ENCODE measurements around the gene CENPM.

The CENPM gene

DNA sequence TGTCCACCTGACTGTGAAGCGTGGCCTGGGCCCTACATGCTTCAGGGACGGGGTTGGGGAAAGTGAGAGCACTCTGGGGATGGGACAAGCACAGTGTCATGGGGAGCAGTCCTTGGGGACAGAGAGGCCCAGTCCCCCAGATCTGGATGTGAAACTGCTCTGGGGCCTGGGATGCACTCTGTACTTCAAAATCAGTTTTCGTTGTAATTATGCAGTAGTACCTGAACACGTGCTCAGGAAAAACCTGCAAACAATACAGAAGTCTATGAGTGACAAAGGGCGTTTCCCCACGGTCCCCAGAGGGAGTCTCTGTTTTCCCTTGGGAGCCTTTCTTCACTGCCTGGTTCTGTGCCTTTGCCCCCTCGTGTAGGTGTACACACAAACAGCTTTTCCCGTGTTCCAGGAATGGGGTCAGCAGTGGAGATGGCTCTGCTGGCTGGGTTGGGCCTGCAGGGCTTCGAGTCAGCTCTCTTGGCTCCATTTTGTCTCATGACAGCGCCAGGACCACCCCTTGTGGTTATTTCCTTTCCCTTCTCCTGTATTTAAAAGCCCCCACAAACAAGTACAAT is 15.2 kb downstream of the CENPM start:
- TF ChIP-seq GATA3 (IDR thresholded peaks at IDR 0.05; ENCODE audit: low read depth, low read length) (no peak), GATA2 (IDR thresholded peaks at IDR 0.05; ENCODE audit: low read depth, low read length) (no peak)

- no peak for TF ChIP-seq GATA2 (IDR thresholded peaks at IDR 0.05; ENCODE audit: low read depth, low read length)
- TF ChIP-seq GATA3 (IDR thresholded peaks at IDR 0.05; ENCODE audit: low read depth, low read length): no peak
Measured at GRCh38 chr22:41929418-41929810, 17.5 kb downstream of the CENPM start.

DNA sequence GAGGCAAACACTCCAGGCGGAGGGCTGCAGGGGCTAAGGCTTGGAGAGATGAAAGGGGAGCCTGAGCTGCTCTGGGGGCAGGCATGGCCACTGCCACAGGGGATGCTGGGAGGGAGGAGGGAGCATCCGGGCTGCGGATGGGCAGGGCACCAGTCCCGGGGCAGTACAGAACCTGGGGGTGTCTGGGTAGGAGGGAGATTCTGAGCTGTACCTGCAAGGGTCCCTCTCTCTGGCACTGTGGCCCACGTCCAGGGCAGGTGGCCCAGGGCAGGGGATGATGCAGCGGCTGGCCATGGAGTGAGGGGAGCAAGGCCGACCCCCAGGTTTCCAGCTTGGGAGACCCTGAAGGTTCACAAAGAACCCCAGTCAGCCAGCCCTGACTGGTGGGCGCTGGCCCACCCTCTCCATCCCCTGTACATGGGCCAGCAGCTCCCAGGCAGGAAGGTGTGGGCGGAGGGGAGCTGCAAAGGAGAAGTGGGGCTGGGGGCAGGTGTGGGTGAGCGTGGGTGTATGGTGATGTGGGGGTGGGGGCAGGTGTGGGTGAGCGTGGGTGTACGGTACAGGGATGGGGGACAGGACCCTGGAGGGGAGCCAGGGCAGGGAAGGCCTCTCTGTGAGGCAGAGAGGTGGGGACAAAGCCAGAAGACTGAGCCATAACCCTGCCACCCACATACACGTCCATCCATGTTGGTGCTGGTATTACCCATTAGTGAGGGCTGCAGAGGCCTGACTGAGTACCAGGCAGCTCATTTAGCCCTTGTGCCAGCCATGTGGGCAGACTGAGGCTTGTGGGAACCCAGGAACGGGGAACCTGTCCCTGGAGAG is 18.1 kb downstream of the CENPM start:
- TF ChIP-seq GATA2 (IDR thresholded peaks at IDR 0.05; ENCODE audit: low read depth, low read length) (no peak), GATA3 (IDR thresholded peaks at IDR 0.05; ENCODE audit: low read depth, low read length) (no peak)

GRCh38 chr22:41927813-41928212 is 19.1 kb downstream of the CENPM start:
- TF ChIP-seq GATA3 (IDR thresholded peaks at IDR 0.05; ENCODE audit: low read depth, low read length) (no peak), GATA2 (IDR thresholded peaks at IDR 0.05; ENCODE audit: low read depth, low read length) (no peak)

GRCh38 chr22:41925783-41926460 is 21.0 kb downstream of the CENPM start:
- TF ChIP-seq GATA2 (IDR thresholded peaks at IDR 0.05; ENCODE audit: low read depth, low read length) (no peak), GATA3 (IDR thresholded peaks at IDR 0.05; ENCODE audit: low read depth, low read length) (no peak)

GRCh38 chr22:41923595-41924276 is 23.2 kb downstream of the CENPM start:
- TF ChIP-seq GATA3 (IDR thresholded peaks at IDR 0.05; ENCODE audit: low read depth, low read length): no peak
- TF ChIP-seq GATA2 (IDR thresholded peaks at IDR 0.05; ENCODE audit: low read depth, low read length): no peak

GRCh38 chr22:41922940-41923594 is 23.9 kb downstream of the CENPM start:
- TF ChIP-seq GATA3 (IDR thresholded peaks at IDR 0.05; ENCODE audit: low read depth, low read length): no peak

DNA sequence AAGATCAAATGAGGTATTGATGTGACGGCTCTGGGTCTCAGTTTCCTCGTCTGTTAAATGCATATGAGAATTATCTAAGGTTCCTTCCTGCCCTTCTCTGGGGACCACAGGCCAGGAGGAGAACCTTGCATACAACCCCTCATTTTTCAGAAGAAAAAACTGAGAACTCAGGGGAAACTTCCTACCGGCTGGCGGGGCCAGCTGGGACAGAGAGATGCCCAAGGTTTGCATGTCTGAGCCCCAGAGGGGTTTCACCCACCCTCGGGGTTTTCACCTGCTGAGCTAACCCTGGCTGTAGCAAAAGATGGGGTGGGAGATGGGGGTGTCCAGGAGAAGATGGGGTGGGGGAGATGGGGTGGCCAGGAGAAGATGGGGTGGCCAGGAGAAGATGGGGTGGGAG is 24.6 kb downstream of the CENPM start:
- TF ChIP-seq GATA3 (IDR thresholded peaks at IDR 0.05; ENCODE audit: low read depth, low read length): no peak

- TF ChIP-seq GATA2 (IDR thresholded peaks at IDR 0.05; ENCODE audit: low read depth, low read length) (no peak), GATA3 (IDR thresholded peaks at IDR 0.05; ENCODE audit: low read depth, low read length) (no peak)
Measured at GRCh38 chr22:41920271-41920976, 26.5 kb downstream of the CENPM start.

GRCh38 chr22:41919357-41920224 is 27.4 kb downstream of the CENPM start:
- TF ChIP-seq GATA3 (IDR thresholded peaks at IDR 0.05; ENCODE audit: low read depth, low read length) (no peak), GATA2 (IDR thresholded peaks at IDR 0.05; ENCODE audit: low read depth, low read length) (no peak)

GRCh38 chr22:41917903-41918791 is 28.8 kb downstream of the CENPM start:
- TF ChIP-seq GATA2 (IDR thresholded peaks at IDR 0.05; ENCODE audit: low read depth, low read length) (no peak), GATA3 (IDR thresholded peaks at IDR 0.05; ENCODE audit: low read depth, low read length) (no peak)
